MM.1S (cell line): ENCODE results near the gene QTRT2.

Experiments used
- DNase-seq: peaks from one replicate; pipeline ENCODE4 v3.0.0-alpha.2; 2015
- H2AFZ ChIP-seq: fragments of 300-600 bp; sonication (generic); 2 replicates; pipeline ENCODE4 v1.6.0; 2016; ENCODE audit warnings: antibody characterized with exemption, low read length
- H3F3A ChIP-seq: fragments of 300-600 bp; sonication (generic); 2 replicates; pipeline ENCODE4 v1.6.1; 2016; ENCODE audit warnings: mild to moderate bottlenecking, antibody characterized with exemption, low read length, moderate library complexity, mixed read lengths; ENCODE audit not compliant: insufficient read depth
- H3K27ac ChIP-seq: fragments of 300-600 bp; sonication (generic); 2 replicates; pipeline ENCODE4 v1.5.1; 2016; ENCODE audit warnings: mild to moderate bottlenecking, low read length
- H3K27me3 ChIP-seq: fragments of 300-600 bp; sonication (generic); replicated peaks from 2 replicates; pipeline ENCODE4 v1.6.0; 2016; ENCODE audit warnings: low read length; ENCODE audit not compliant: insufficient read depth
- H3K36me3 ChIP-seq: fragments of 300-600 bp; sonication (generic); replicated peaks from 2 replicates; pipeline ENCODE4 v1.6.1; 2016; ENCODE audit warnings: mild to moderate bottlenecking, low read length, mixed read lengths; ENCODE audit not compliant: insufficient read depth
- H3K4me1 ChIP-seq: fragments of 300-600 bp; sonication (generic); 2 replicates; pipeline ENCODE4 v1.6.1; 2016; ENCODE audit warnings: low read length, mixed read lengths
- H3K4me2 ChIP-seq: fragments of 300-600 bp; sonication (generic); 2 replicates; pipeline ENCODE4 v1.6.0; 2016; ENCODE audit warnings: low read depth, low read length
- H3K4me3 ChIP-seq: fragments of 300-600 bp; sonication (generic); 2 replicates; pipeline ENCODE4 v1.5.1; 2016; ENCODE audit warnings: low read length, mixed read lengths
- H3K79me2 ChIP-seq: fragments of 300-600 bp; sonication (generic); 2 replicates; pipeline ENCODE4 v1.6.1; 2016; ENCODE audit warnings: mixed run types, low read length, mixed read lengths
- H3K9ac ChIP-seq: fragments of 300-600 bp; sonication (generic); 2 replicates; pipeline ENCODE4 v1.6.1; 2016; ENCODE audit warnings: low read length, mixed read lengths
- H3K9me2 ChIP-seq: fragments of 300-600 bp; sonication (generic); replicated peaks from 2 replicates; pipeline ENCODE4 v1.6.1; 2016; ENCODE audit warnings: mild to moderate bottlenecking, low read length, mixed read lengths; ENCODE audit not compliant: insufficient read depth
- H3K9me3 ChIP-seq: fragments of 300-600 bp; sonication (generic); replicated peaks from 2 replicates; pipeline ENCODE4 v1.6.1; 2016; ENCODE audit warnings: mild to moderate bottlenecking, low read length, mixed read lengths; ENCODE audit not compliant: insufficient read depth
- H4K20me1 ChIP-seq: fragments of 300-600 bp; sonication (generic); 2 replicates; pipeline ENCODE4 v1.6.1; 2016; ENCODE audit warnings: mild to moderate bottlenecking, low read length, moderate library complexity, mixed read lengths; ENCODE audit not compliant: insufficient read depth
- EZH2 ChIP-seq: fragments of 300-600 bp; sonication (generic); optimal IDR thresholded peaks from 2 replicates; pipeline ENCODE3; 2017; ENCODE audit warnings: low read depth, mild to moderate bottlenecking, antibody characterized with exemption, low read length, mixed read lengths
- EZH2phosphoT487 ChIP-seq: fragments of 300-600 bp; sonication (generic); IDR thresholded peaks from 2 replicates; pipeline ENCODE4 v1.6.1; 2018; ENCODE audit warnings: antibody characterized with exemption, low read length
- TF ChIP-seq, protein P1 (sequence below): fragments of 300-600 bp; sonication (generic); IDR thresholded peaks from 2 replicates; pipeline ENCODE4 v1.5.1; 2016; ENCODE audit warnings: antibody characterized with exemption, low read length, mixed read lengths

The QTRT2 gene

DNA sequence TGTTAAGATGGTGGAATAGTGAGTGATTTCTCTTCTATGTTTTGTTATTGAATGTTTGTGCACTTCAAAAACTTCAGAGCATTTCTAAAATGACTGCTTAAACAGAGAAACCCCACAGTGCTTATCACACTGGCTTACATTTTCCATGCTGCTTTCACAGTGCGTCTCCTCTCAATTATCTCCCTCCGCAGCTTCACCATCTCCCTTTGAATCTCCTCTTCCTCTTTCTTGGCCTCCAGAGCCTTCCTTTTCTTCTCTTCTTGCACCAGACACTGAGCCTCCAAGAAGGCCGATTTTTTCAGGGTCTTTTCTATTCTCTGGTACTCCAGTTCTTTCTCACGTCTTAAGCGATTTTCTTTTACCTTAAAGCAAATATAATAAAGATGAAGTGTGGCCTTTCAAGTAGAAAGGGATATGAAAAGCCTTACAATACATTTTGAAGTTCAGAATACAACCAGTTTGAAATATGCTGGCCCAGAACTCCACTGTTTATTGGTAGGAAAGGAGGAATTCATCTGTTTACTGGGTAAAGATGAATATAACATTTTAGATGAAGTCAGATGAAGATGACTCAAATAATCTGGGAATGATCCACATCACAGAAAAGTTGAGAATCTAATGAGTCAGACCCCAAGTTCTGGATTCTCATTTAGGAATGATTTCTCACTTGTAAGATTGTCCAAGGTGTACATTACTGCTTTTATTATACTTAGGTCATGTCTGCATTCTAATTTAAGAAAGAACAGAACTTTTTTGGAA lies 21.6 kb upstream of the QTRT2 start:
- TF ChIP-seq, protein P1, sequence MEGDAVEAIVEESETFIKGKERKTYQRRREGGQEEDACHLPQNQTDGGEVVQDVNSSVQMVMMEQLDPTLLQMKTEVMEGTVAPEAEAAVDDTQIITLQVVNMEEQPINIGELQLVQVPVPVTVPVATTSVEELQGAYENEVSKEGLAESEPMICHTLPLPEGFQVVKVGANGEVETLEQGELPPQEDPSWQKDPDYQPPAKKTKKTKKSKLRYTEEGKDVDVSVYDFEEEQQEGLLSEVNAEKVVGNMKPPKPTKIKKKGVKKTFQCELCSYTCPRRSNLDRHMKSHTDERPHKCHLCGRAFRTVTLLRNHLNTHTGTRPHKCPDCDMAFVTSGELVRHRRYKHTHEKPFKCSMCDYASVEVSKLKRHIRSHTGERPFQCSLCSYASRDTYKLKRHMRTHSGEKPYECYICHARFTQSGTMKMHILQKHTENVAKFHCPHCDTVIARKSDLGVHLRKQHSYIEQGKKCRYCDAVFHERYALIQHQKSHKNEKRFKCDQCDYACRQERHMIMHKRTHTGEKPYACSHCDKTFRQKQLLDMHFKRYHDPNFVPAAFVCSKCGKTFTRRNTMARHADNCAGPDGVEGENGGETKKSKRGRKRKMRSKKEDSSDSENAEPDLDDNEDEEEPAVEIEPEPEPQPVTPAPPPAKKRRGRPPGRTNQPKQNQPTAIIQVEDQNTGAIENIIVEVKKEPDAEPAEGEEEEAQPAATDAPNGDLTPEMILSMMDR, result no peak
- no peak for TF ChIP-seq EZH2
- TF ChIP-seq EZH2phosphoT487, result no peak
- no peaks in the 10 kb centered on the region for H3K9me3 ChIP-seq
- H3F3A ChIP-seq, result no peaks in the 10 kb centered on the region
- no peaks in the 10 kb centered on the region for H3K9me2 ChIP-seq
- no peak for DNase-seq
- H3K4me1 ChIP-seq, result no peaks in the 10 kb centered on the region
- H3K79me2 ChIP-seq, result no peaks in the 10 kb centered on the region
- no peaks in the 10 kb centered on the region for H3K36me3 ChIP-seq
- H3K4me2 ChIP-seq, result no peak overlapping the region
- H3K27ac ChIP-seq, result no peak overlapping the region
- H4K20me1 ChIP-seq, result no peaks in the 10 kb centered on the region
- H3K4me3 ChIP-seq, result no peak overlapping the region
- H3K27me3 ChIP-seq, result no peaks in the 10 kb centered on the region
- no peak overlapping the region for H2AFZ ChIP-seq
- no peak overlapping the region for H3K9ac ChIP-seq

DNA sequence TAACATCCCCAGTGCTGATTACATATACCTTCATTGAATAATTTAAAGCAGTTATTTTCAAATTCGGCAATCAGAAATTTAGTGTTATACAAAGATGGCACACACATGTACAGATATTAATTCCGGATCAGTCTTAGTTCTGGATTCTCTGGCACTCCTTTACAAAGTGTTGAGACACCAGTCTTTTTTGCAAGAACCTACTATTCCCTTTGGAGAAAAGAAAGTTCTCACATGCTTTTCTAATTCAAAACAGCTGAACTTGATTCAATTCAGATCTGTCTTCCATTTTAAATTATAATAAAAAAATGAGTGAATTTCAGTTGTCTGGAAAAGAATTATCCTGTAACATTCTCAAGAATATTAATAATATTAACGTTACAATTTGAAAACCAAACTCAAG lies 20.6 kb upstream of the QTRT2 start:
- Histone ChIP-seq H4K20me1 (no peaks in the 10 kb centered on the region), H3K4me2 (no peak overlapping the region), H3K9ac (no peak overlapping the region), H3K4me1 (no peaks in the 10 kb centered on the region), H3K27ac (no peak overlapping the region), H3K9me2 (no peaks in the 10 kb centered on the region), H3K36me3 (no peaks in the 10 kb centered on the region), H3K9me3 (no peaks in the 10 kb centered on the region), H3K4me3 (no peak overlapping the region), H3K79me2 (no peaks in the 10 kb centered on the region), H3F3A (no peaks in the 10 kb centered on the region), H3K27me3 (no peaks in the 10 kb centered on the region), H2AFZ (no peak overlapping the region)
- TF ChIP-seq EZH2, result no peak
- TF ChIP-seq EZH2phosphoT487, result no peak
- TF ChIP-seq, protein P1, result no peak
- DNase-seq, result no peak

DNA sequence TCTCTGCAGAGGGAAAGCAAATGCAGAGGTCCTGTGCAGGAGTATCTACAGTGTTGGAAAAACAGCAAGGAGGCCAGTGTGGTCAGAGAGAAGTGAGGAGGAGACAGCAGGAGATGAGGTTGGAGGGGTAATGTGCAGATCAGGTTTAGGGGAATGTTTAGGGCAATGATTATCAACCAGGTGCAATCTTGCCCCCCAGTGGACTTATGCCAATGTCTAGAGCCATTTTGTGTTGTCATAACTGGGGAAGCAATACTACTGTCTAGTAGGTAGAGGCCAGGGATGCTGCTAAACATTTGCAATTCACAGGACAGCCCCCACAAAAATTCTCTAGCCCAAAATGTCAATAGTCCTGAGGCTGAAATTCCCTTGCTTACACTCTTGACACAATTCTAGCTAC lies 13.3 kb upstream of the QTRT2 start:
- Histone ChIP-seq H3K9me2 (no peaks in the 10 kb centered on the region), H3K79me2 (no peaks in the 10 kb centered on the region), H3K27me3 (no peaks in the 10 kb centered on the region), H3K9ac (no peak overlapping the region), H4K20me1 (no peaks in the 10 kb centered on the region), H3K9me3 (no peaks in the 10 kb centered on the region), H2AFZ (no peak overlapping the region), H3K4me3 (no peak overlapping the region), H3K4me2 (no peak overlapping the region), H3F3A (no peaks in the 10 kb centered on the region), H3K4me1 (no peaks in the 10 kb centered on the region), H3K27ac (no peak overlapping the region), H3K36me3 (no peaks in the 10 kb centered on the region)
- no peak for DNase-seq
- no peak for TF ChIP-seq EZH2phosphoT487
- no peak for TF ChIP-seq EZH2
- TF ChIP-seq, protein P1, result no peak
